Left forelimb (tissue), 1 donor: ENCODE data around the gene SETD1A.
A peak's percentile ranks its signal among the peaks of the same experiment; 100 is the strongest.
"Not testable (repeated sequence)": the region's sequence is repeated elsewhere in the genome, so short reads cannot be mapped to it uniquely, and the experiment has no call there.

ENCODE experiments used
- DNase-seq: peaks from one replicate; pipeline ENCODE4 v3.0.0-alpha.2; 2018; ENCODE audit warnings: low spot score

Gene SETD1A

GRCh38 chr16:30929167-30929566 is 28.4 kb upstream of the SETD1A start:
- DNase-seq, result no peak

GRCh38 chr16:30930160-30930571 is 27.4 kb upstream of the SETD1A start:
- no peak for DNase-seq

GRCh38 chr16:30931068-30931650 is 26.4 kb upstream of the SETD1A start:
- no peak for DNase-seq

GRCh38 chr16:30934827-30935557 is 22.6 kb upstream of the SETD1A start:
- no peak for DNase-seq

DNA sequence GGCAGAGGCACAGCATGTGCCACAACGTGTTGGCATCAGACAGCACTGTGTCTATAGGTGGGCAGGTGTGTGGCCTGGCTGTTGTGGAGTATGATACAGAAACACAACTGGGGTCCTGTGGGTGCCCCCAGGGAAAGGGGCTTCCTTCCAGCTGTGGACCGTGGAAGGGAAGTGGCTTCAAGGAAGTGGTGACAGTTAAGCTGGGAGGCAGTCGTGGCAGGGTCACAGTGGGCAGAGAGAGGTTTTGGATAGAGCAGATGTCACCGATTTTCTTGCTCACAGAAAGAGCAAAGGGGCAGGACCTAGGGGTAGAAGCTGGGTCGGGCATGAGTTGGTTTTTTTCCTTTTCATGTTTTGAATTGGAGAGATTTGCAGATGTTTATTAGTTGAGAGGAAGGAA is 19.9 kb upstream of the SETD1A start:
- no peak for DNase-seq

DNA sequence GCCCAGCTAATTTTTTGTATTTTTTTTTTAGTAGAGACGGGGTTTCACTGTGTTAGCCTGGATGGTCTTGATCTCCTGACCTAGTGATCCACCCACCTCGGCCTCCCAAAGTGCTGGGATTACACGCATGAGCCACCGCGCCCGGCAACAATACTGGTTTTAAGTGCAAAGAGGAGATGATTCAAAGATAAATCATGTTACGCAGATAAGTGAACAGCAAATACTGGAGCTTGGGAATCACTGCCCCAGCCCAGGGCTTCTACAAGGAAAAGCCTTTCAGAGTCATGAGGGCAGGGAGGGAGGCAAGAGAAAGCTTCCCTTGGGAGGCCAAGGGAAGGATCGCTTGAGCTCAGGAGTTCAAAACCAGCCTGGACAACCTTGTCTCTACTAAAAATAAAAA is 18.0 kb upstream of the SETD1A start:
- DNase-seq, result not testable (repeated sequence)

DNA sequence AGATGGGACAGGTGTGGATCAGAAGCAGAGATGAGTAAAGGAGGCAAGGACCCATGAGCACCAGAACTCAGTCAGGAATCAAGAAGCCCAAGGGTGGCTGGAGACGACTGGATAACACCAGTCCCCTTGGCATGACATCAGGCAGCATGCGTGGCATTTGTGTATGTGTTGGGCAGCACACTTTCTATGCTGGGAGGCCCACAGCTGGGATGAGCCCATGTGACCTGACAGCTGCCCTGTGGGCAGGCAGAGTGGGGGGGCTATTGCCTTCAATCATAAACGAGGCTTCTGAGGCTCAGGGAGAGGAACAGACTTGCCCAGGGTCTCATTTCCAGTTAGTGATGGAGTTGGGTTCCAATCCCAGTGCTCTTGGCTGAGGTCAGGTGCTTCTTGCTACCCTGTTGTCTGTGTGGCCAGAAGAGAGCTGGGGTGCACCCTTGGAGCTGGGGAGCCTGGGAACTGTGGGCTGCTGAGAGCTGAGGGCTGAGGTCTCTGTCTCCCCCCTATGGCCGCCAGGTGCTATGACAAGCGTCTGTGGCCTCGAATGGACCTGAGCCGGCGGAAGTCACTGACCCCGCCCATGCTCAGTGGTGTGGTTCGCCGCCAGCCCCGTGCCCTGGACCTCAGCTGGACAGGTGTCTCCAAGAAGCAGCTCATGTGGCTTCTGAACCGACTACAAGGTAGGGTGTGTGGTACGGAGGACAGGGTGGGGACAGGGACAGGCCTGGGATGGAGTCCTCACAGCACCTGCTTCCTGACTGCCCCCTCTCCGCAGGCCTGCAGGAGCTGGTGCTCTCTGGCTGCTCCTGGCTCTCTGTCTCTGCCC is 15.7 kb upstream of the SETD1A start:
- DNase-seq, result no peak

- no peak for DNase-seq
Measured at GRCh38 chr16:30942426-30942806, 15.1 kb upstream of the SETD1A start.

GRCh38 chr16:30944352-30944751 is 13.2 kb upstream of the SETD1A start:
- DNase-seq, result no peak

DNA sequence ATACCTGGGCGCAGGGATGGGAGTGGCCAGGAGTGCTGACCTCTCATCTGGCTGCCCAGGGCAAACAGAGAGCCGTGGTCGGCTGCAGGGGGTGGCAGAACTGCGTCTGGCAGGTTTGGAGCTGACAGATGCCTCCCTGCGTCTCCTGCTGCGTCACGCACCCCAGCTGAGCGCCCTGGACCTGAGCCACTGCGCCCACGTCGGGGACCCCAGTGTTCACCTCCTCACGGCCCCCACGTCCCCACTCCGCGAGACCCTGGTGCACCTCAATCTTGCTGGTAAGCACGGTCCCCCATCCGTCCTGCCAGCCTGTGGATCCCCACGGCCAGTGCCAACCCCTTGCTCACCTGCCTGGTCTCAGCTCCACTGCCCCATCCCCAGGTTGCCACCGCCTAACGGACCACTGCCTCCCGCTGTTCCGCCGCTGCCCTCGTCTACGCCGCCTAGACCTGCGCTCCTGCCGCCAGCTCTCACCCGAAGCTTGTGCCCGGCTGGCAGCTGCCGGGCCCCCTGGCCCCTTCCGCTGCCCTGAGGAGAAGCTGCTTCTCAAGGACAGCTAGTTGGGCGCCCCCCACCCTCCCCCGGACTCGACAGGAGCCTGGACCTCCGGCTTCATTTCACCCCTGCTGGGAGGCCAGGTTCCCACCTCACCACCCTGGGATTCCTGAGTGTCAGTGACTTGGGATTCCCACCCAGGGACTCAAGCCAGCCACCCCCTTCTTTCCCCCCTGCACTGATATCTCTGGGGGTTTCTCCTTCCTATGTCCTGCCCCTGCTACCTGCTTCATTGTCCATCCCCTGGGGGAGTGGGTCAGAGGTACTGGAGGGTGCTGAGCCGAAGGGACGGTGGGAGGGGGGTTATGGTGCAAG is 10.6 kb upstream of the SETD1A start:
- DNase-seq, result no peak

- DNase-seq, result no peak
Measured at GRCh38 chr16:30947541-30947858, 10.1 kb upstream of the SETD1A start.

- DNase-seq, result peak; percentile 92
Measured at GRCh38 chr16:30947859-30948666, 9.5 kb upstream of the SETD1A start.

DNA sequence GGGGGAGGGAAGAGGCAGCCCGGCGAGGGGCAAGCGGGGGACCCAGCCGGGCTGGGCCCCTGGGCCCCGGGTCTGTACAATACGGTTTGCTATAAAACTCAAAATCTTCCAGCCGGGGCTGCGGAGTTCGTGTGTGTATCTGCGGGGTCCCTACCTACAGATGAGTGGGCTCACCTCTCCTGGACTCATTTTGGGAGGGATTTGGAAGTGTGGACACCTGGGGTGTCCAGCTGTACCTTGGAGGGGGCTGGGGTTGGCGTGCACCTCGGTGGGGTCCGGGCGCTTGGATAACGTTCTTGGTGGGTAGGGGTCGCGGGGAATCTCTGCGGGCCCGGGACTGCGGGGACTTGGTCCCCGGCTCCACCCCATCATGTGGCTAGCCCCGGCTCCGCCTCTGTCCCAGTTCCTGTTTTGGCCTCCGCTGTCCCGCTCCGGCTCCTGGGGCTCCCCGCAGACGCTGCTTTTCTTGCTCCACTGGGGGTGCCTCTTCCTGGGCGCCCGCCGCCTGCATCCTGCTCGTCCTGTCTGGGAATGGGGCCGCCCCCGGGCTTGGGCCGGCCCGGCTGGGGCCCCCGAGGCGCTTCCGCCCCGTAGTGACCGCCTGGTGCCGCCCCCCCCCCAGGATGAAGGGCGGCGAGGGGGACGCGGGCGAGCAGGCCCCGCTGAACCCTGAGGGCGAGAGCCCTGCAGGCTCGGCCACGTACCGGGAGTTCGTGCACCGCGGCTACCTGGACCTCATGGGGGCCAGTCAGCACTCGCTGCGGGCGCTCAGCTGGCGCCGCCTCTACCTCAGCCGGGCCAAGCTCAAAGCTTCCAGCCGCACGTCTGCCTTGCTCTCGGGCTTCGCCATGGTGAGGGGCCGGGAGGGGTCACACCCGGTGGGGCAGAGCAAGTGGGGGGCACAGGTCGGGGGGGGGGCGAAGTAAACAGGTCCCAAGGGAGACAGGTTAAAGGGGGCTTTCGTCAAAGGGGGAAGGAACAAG is 8.6 kb upstream of the SETD1A start, which contains the start of gene ORAI3:
TSS of gene ORAI3 (plus strand) at position 402 of the 983 bp plus-strand sequence. CDS start at position 624, 222 bp downstream.
- peak; percentile 81 for DNase-seq

GRCh38 chr16:30949650-30950515 is 7.7 kb upstream of the SETD1A start:
- DNase-seq, result no peak

GRCh38 chr16:30950516-30951065 is 7.0 kb upstream of the SETD1A start:
- no peak for DNase-seq

DNA sequence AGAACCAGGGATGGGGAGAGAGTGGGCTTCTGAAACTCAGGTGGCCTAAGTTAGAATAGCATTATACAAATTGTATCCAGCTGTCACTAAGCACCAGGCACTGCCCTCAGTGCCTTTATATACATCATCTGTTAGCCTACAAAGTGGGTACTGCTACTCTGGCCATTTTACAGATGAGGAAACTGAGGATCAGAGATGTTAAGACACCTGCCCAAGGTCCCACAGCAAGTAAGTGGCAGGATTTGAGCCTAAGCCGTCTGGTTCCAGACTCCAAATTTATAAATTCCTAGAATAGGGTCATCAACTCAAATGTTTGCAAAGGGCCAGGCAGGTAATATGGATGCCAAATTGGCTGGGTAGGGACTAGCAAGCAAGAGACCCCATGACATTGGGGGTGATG is 6.4 kb upstream of the SETD1A start:
- DNase-seq, result no peak

GRCh38 chr16:30951750-30952149 is 5.8 kb upstream of the SETD1A start:
- DNase-seq, result no peak

- DNase-seq, result no peak
Measured at GRCh38 chr16:30953111-30953510, 4.4 kb upstream of the SETD1A start.
